Measurements from ENCODE around the gene ST8SIA4.
A peak's percentile ranks its signal among the peaks of the same experiment; 100 is the strongest.

Gene ST8SIA4

DNA sequence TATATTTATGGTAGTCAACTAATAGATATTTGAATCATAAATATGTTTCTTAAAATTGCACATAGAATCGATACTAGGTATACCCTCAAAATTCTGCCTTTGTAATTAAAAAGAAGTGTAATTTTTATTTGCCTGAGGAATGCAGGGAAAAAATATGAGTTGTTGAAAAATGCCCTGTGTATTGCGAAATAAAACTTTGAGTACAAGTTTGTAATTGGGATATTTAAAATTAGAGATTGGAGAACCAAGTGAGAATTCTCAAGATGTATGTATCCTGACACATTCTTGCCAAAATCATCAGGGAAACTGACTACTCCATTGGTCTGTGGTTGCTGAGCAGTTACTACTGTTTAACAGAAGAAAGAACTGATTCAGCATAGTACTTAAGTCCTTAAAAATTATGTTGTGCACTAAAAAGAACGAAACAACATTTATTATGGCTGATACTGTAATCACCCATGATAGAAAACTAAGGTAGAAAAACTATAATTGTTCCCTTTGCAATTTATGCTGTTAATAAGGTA lies 36.0 kb downstream of the ST8SIA4 start:
- no peak for DNase-seq

GRCh38 chr5:100864931-100865330 lies 38.2 kb downstream of the ST8SIA4 start:
- no peak for DNase-seq

- DNase-seq = no peak
Measured at GRCh38 chr5:100863739-100864138, 39.3 kb downstream of the ST8SIA4 start.

DNA sequence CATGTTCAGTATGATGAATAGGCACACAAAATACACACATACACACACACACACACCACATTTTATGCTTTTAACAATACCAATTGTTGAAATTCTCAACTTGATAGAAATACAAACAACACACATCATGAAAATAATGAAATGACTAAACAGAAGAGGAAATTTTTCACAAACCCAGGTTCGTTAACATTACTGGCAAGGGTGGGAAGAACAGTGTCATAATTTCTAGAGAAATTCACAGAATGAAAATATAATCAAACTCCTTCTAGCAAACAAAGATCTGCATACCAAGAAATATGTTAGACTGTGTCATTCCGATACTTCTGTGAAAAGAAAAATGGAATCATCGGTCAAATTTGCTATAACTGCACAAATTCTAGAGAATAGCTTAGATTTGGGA lies 41.9 kb downstream of the ST8SIA4 start:
- no peak for DNase-seq

- DNase-seq = no peak
Measured at GRCh38 chr5:100860407-100860806, 42.7 kb downstream of the ST8SIA4 start.

GRCh38 chr5:100858987-100859545 lies 44.0 kb downstream of the ST8SIA4 start:
- no peak for DNase-seq

GRCh38 chr5:100856462-100856861 lies 46.6 kb downstream of the ST8SIA4 start:
- DNase-seq = no peak

- DNase-seq = peak; percentile 3
Measured at GRCh38 chr5:100855937-100856430, 47.1 kb downstream of the ST8SIA4 start.

- DNase-seq = peak; percentile 7
Measured at GRCh38 chr5:100855295-100855694, 47.8 kb downstream of the ST8SIA4 start.

DNA sequence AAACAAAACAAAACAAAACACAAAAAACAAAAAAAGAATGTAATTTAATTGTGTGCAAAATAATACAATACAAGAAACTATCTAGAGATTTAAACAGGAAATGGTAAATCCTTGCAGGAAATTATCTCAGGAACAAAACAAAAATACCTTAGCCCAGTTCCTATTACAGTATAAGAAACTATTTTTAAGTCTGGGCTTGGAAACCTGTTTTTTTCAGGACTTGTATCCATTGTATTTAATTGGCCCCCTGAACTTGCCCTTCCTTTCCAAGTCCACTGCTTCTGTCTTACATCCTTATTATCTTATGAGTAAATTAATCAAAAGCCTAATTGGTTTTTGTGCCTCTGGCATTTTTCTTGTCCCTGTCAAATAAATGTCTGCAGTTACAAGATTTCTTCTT lies 48.5 kb downstream of the ST8SIA4 start:
- DNase-seq = no peak

- DNase-seq = no peak
Measured at GRCh38 chr5:100853582-100853981, 49.5 kb downstream of the ST8SIA4 start.

- DNase-seq = no peak
Measured at GRCh38 chr5:100852988-100853449, 50.1 kb downstream of the ST8SIA4 start.

DNA sequence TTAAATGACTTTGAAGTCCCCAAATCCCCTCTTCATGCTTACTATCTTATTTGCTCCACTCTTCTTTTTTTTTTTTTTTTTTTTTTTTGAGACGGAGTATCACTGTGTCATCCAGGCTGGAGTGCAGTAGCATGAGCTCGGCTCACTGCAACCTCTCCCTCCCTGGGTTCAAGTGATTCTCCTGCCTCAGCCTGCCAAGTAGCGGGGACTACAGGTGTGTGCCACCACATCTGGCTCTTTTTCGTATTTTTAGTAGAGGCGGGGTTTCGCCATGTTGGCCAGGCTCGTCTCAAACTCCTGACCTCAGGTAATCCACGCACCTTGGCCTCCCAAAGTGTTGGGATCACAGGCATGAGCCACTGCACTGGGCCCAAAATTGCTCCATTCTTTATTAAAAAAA lies 51.0 kb downstream of the ST8SIA4 start:
- no peak for DNase-seq

DNA sequence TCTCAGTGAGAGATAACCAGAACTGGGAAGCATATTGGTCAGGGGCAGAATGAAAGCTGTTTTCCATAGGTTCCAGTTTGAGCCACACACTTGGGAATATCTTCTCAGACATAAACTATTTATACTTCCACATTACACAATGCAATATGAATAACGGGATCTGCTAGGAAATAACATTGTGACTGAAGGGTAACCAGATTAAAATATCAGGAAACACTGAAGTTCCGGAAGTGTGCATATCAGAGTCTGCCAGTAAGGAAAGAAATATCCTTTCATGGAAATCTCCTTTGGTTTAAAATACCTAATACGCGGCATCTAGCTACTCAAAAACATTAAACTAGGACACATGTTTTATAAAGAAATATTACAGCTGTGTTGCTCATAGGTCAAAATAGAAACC lies 56.3 kb downstream of the ST8SIA4 start:
- DNase-seq = no peak

DNA sequence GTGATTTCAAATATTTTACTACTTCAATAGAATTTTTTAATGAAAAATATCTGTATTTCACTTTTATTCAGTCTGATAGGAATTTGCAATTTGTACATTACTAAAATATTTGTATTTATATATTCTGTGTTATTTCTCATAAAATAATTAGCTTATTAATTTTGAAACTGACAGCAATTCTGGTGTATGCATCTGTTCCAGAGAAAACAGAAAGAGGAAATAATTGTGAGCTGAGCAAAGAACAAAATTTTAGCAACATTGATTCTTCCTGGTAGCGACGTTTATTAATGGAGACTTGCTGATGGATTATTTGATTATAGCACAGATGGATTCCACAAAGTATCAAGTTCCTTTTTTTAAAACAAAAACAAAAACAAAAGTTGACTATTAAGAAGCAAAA lies 61.0 kb downstream of the ST8SIA4 start:
- DNase-seq = no peak

- no peak for DNase-seq
Measured at GRCh38 chr5:100841358-100842076, 61.6 kb downstream of the ST8SIA4 start.

GRCh38 chr5:100840789-100841188 lies 62.3 kb downstream of the ST8SIA4 start:
- DNase-seq = no peak

DNA sequence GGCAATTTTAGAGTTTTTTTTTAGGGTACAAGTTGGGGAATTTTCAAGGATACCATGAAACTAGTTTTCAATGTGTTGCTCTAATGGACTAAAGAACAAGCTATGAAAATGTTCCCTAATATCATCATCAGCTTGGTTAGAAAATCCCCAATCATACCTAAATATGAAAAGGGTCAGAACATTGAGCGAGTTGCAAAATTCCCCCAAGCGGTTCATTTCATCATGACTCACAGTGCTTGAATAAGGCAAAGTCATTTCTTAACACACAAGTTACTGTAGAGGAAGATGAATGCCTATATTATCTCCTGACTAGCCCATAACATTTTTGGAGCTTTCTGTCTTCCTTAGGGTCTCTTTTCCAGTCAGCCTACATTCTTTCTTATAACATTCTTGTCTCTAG lies 62.7 kb downstream of the ST8SIA4 start:
- DNase-seq = no peak

DNA sequence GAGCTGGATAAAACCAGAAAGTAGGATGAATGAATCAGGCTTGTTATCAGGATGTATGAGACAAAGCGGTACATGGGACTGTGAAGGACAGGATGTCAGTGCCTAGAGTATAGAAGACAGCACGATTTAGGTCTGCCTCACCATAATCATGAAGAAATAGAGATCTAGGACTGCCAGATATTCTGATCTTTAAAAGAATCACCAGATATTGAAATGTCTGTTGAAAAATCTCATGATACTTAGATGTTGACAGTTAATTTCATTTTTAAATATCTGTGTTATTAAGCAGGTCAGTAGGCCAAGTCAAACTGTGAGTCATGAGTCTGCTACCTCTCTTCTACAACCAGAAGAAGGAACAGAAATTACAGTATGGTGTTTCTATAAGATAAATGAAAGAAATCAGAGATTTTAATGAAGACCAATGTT lies 65.0 kb downstream of the ST8SIA4 start:
- DNase-seq = no peak

DNA sequence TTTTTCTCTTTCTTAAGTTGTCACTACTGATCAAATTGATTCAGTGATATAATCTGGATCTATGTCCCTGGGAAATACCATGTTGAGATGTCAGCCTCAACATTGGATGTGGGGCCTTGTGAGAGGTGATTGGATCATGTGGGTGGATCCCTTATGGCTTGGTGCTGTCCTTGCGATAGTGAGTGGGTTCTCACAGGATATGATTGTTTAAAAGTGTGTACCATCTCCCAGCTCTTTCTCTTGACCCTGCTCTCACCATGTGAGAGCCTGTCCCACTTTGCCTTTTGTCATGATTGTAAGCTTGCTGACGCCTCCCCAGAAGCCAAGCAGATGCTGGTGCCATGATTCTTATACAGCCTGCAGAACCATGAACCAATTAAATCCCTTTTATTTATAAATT lies 68.6 kb downstream of the ST8SIA4 start:
- no peak for DNase-seq

DNA sequence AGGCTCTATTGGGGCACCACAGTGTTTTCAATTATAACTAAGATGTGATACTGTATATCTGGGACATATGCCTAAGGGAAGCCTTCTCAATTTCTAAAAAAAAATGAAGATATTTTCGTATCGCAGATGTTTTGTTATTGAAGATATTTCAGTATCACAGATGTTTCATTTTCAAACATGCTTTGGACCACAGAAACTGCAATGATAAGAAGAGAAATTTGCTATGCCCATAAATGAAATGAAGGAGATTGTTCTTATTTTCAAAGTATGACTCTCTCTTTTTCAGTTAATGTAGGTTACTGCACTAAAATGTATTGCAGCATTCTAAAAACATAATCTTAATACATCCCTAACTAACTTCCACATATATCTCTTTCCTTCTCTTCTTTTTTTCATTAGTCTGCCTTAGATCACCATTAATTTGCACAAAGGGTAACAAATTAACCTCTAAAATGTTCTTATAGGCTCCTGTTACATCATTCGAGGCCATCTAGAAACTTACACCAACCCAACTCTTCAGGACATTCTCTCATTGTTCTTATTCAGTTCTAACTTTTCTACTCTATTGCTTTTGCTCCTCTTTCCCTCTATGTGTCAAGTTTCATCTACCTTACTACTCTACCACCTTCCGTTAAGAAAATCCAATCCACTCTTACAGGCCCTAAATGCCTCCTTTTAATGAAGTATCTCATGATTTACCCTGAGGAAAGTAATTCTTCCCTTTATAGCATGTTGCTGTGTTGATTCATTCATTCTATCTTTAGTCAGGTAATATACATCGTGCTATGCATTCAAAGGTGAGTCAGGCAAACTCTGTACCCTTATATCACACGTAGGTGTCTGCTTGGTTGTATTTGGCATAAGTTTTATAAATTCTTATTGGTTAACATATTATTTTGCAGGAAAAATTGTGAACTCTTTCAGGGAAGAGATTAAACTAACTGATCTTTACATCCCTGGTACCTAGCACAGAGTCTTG lies 70.5 kb downstream of the ST8SIA4 start:
- no peak for DNase-seq

- no peak for DNase-seq
Measured at GRCh38 chr5:100828898-100829356, 74.2 kb downstream of the ST8SIA4 start.

Measured in retina (tissue), 1 donor.